Right cardiac atrium (tissue), 5 donors: ENCODE measurements around the gene TRPC4AP. TPM values are rescaled to one million over a fixed set of nuclear protein-coding genes. Genes with fewer than 3 reads are reported as not detected.
"Not testable (repeated sequence)": the region's sequence is repeated elsewhere in the genome, so short reads cannot be mapped to it uniquely, and the experiment has no call there.

ENCODE experiments used
- ATAC-seq, 2 donors: fragments of 200-7000 bp; cut with Tn5 transposase; one replicate each; pipeline versions ENCODE4 v1.8.0 to v1.9.1; 2020; ENCODE audit warnings: moderate library complexity in 2 of 2, mild to moderate bottlenecking in 1 of 2
- DNase-seq, 3 donors: peaks; one replicate each; pipeline ENCODE4 v3.0.0-alpha.2; 2020
- H3K27ac ChIP-seq: one replicate; pipeline ENCODE4 v1.5.1; 2013; ENCODE audit warnings: mild to moderate bottlenecking, low read length, control low read depth, moderate library complexity
- H3K27me3 ChIP-seq: one replicate; pipeline ENCODE4 v1.6.1; 2013; ENCODE audit not compliant: control insufficient read depth, insufficient read depth
- H3K4me1 ChIP-seq: one replicate; pipeline ENCODE4 v1.6.1; 2013; ENCODE audit warnings: low read length; ENCODE audit not compliant: control insufficient read depth, insufficient read depth
- H3K4me3 ChIP-seq: one replicate; pipeline ENCODE4 v1.5.1; 2013; ENCODE audit warnings: low read length, control low read depth
- H3K9me3 ChIP-seq: one replicate; pipeline ENCODE4 v1.6.1; 2013; ENCODE audit warnings: low read length; ENCODE audit not compliant: control insufficient read depth
- whole genome bisulfite sequencing: extraction: QIAGEN DNeasy Blood & Tissue Kit; methylation state at CpG from one replicate; pipeline ENCODE4 v1.1.7; 2013; 5-methylcytosine and 5-hydroxymethylcytosine counted together
- intact Hi-C, 4 donors: fragments of 100-400 bp; cut with DNase I; formaldehyde crosslinking; loops; one replicate each; pipeline versions ENCODE4 v1.11.0 to v1.14.0; 2022 to 2023
- polyA plus RNA-seq: library from polyadenylated mRNA; stranded (reverse); fragments of 200-250 nt; gene quantifications from one replicate; pipeline ENCODE4 v1.2.3, GENCODE V29; 2013
- total RNA-seq, 4 donors: library from RNA; stranded (reverse); fragmentation: NEBNext Ultra II Directional; extraction: Animal tissue kit (Norgen Biotek cat#: 25700); gene quantifications; one replicate each; pipeline ENCODE4 v1.2.1, GENCODE V29; 2021
- donor health status: healthy with polysubstance abuse.
- donor health status: DM: no; HTN: yes; CAD: no.
- donor health status: DM: no; HTN: no; CAD: no.
- donor health status: DM: no; HTN: yes; CAD: no; lungs with severe emphysema.
- donor health status: DM: yes; HTN: yes; CAD: no.

Gene TRPC4AP
- total and polyA plus RNA-seq, 5 donors: 29.1 to 44.6 (median 34.5) TPM

- no peaks in the 10 kb centered on the region for H3K27me3 ChIP-seq
- ATAC-seq: no peak
- intact Hi-C loops: no loop called here
- H3K27ac ChIP-seq: no peak overlapping the region
- 67% methylated on average over 9 of the region's 9 CpGs for whole genome bisulfite sequencing
- no peaks in the 10 kb centered on the region for H3K9me3 ChIP-seq
- H3K4me1 ChIP-seq: peaks cover 9% of the 10 kb centered on the region
- no peak overlapping the region for H3K4me3 ChIP-seq
- DNase-seq: no peak
Observed at GRCh38 chr20:35055445-35056276, 36.9 kb downstream of the TRPC4AP start.

- intact Hi-C loops: no loop called here
- Histone ChIP-seq H3K9me3 (no peaks in the 10 kb centered on the region), H3K4me3 (no peak overlapping the region), H3K27ac (no peak overlapping the region), H3K4me1 (peaks cover 9% of the 10 kb centered on the region), H3K27me3 (no peaks in the 10 kb centered on the region)
- ATAC-seq: no peak
- DNase-seq: no peak
- 76% methylated on average over 2 of the region's 2 CpGs for WGBS
Observed at GRCh38 chr20:35054814-35055213, 37.8 kb downstream of the TRPC4AP start.

- H3K27ac ChIP-seq, H3K27me3 ChIP-seq, ATAC-seq, DNase-seq, intact Hi-C loops, H3K9me3 ChIP-seq, H3K4me1 ChIP-seq, H3K4me3 ChIP-seq: not testable (repeated sequence)
- WGBS: 82% methylated on average over 5 of the region's 5 CpGs
Observed at GRCh38 chr20:35052616-35053015, 40.0 kb downstream of the TRPC4AP start.

GRCh38 chr20:35049776-35050352 is 42.7 kb downstream of the TRPC4AP start:
- intact Hi-C loops: no loop called here
- no peak for ATAC-seq
- DNase-seq: no peak
- 70% methylated on average over 5 of the region's 5 CpGs for WGBS
- no peak overlapping the region for H3K4me3 ChIP-seq
- H3K27me3 ChIP-seq: no peaks in the 10 kb centered on the region
- H3K27ac ChIP-seq: no peak overlapping the region
- no peaks in the 10 kb centered on the region for H3K9me3 ChIP-seq
- peaks cover 7% of the 10 kb centered on the region for H3K4me1 ChIP-seq

- WGBS: 81% methylated on average over 1 of the region's 1 CpG
- ATAC-seq (no peak), DNase-seq (no peak)
- intact Hi-C loops: no loop called here
- no peak overlapping the region for H3K4me3 ChIP-seq
- no peaks in the 10 kb centered on the region for H3K9me3 ChIP-seq
- peaks cover 3% of the 10 kb centered on the region for H3K4me1 ChIP-seq
- H3K27me3 ChIP-seq: no peaks in the 10 kb centered on the region
- H3K27ac ChIP-seq: no peak overlapping the region
Observed at GRCh38 chr20:35048739-35049138, 43.9 kb downstream of the TRPC4AP start.

GRCh38 chr20:35042268-35042667 is 50.3 kb downstream of the TRPC4AP start:
- Histone ChIP-seq H3K4me3 (no peak overlapping the region), H3K27ac (no peak overlapping the region), H3K27me3 (no peaks in the 10 kb centered on the region), H3K4me1 (no peaks in the 10 kb centered on the region), H3K9me3 (no peaks in the 10 kb centered on the region)
- intact Hi-C loops: no loop called here
- DNase-seq: no peak
- ATAC-seq: no peak

- ATAC-seq (no peak), DNase-seq (no peak)
- Histone ChIP-seq H3K9me3 (no peaks in the 10 kb centered on the region), H3K27me3 (no peaks in the 10 kb centered on the region), H3K27ac (no peak overlapping the region), H3K4me1 (no peaks in the 10 kb centered on the region), H3K4me3 (no peak overlapping the region)
- intact Hi-C loops: no loop called here
- 86% methylated on average over 6 of the region's 6 CpGs for WGBS
Observed at GRCh38 chr20:35040646-35041045, 52.0 kb downstream of the TRPC4AP start.

GRCh38 chr20:35039846-35040489 is 52.6 kb downstream of the TRPC4AP start:
- no peak overlapping the region for H3K4me3 ChIP-seq
- intact Hi-C loops: no loop called here
- ATAC-seq: peak in 1 of 2 donors; percentile 31
- 68% methylated on average over 9 of the region's 9 CpGs for WGBS
- no peaks in the 10 kb centered on the region for H3K27me3 ChIP-seq
- no peaks in the 10 kb centered on the region for H3K9me3 ChIP-seq
- DNase-seq: no peak
- H3K4me1 ChIP-seq: no peaks in the 10 kb centered on the region
- no peak overlapping the region for H3K27ac ChIP-seq

GRCh38 chr20:35039146-35039545 is 53.5 kb downstream of the TRPC4AP start:
- intact Hi-C loops: no loop called here
- no peak overlapping the region for H3K27ac ChIP-seq
- 63% methylated on average over 1 of the region's 1 CpG for WGBS
- no peaks in the 10 kb centered on the region for H3K4me1 ChIP-seq
- ATAC-seq: peak in 1 of 2 donors; percentile 41
- H3K27me3 ChIP-seq: no peaks in the 10 kb centered on the region
- DNase-seq: no peak
- no peaks in the 10 kb centered on the region for H3K9me3 ChIP-seq
- H3K4me3 ChIP-seq: no peak overlapping the region

- H3K4me3 ChIP-seq: no peak overlapping the region
- no peak overlapping the region for H3K27ac ChIP-seq
- no peaks in the 10 kb centered on the region for H3K4me1 ChIP-seq
- DNase-seq (no peak), ATAC-seq (no peak)
- no peaks in the 10 kb centered on the region for H3K9me3 ChIP-seq
- 96% methylated on average over 3 of the region's 4 CpGs for WGBS
- intact Hi-C loops: no loop called here
- H3K27me3 ChIP-seq: no peaks in the 10 kb centered on the region
Observed at GRCh38 chr20:35034145-35034544, 58.5 kb downstream of the TRPC4AP start.

- ATAC-seq (no peak), DNase-seq (no peak)
- 97% methylated on average over 4 of the region's 4 CpGs for WGBS
- Histone ChIP-seq H3K27me3 (no peaks in the 10 kb centered on the region), H3K4me3 (no peak overlapping the region), H3K27ac (no peak overlapping the region), H3K9me3 (no peaks in the 10 kb centered on the region), H3K4me1 (no peaks in the 10 kb centered on the region)
- intact Hi-C loops: no loop called here
Observed at GRCh38 chr20:35030136-35030535, 62.5 kb downstream of the TRPC4AP start.
